LoVo (cell line): Measurements from ENCODE around the gene PHYKPL.

ENCODE experiments used
- DNase-seq: peaks from one replicate; pipeline ENCODE4 v3.0.0-alpha.2; 2016; ENCODE audit warnings: low spot score

Gene PHYKPL

DNA sequence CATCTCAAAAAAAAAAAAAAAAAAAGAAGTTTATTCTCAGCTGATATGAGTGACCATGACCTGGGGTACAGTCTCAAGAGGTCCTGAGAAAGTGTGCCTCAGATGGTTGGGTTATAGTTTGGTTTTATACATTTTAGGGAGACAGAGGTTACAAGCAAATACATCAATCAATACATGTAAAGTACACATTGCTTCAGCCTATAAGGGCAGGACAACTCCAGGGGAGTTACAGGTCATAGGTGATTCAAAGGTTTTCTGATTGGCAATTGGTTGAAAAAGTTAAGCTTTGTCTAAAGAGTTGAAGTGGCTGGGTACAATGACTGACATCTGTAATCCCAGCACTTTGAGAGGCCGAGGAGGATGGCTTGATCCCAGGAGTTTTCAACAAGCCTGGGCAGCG lies 43.2 kb downstream of the PHYKPL start:
- DNase-seq = no peak

GRCh38 chr5:178187014-178187413 lies 45.6 kb downstream of the PHYKPL start, which contains the start of gene GMCL2:
GMCL2 (minus strand) TSS chr5:178187371; CDS start chr5:178187299, 72 bp downstream.
- DNase-seq = no peak

DNA sequence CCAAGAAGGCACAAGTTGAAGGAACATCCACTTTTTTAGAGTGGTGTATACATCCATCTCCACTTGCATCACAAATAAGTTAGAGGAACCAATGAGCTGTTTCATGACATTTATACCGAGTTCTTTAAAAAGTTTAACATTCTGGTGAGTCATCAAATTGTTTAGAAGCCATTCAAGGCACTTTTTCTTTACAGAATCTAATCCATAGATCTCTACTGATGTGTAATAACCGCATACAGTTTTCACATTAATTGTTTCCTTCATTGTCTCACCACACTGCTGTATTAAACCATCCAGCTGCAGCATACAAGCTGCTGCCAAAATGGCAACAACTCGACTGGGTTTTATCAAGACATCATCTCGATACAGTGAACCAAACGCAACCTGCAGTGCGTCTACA lies 46.2 kb downstream of the PHYKPL start:
- no peak for DNase-seq

DNA sequence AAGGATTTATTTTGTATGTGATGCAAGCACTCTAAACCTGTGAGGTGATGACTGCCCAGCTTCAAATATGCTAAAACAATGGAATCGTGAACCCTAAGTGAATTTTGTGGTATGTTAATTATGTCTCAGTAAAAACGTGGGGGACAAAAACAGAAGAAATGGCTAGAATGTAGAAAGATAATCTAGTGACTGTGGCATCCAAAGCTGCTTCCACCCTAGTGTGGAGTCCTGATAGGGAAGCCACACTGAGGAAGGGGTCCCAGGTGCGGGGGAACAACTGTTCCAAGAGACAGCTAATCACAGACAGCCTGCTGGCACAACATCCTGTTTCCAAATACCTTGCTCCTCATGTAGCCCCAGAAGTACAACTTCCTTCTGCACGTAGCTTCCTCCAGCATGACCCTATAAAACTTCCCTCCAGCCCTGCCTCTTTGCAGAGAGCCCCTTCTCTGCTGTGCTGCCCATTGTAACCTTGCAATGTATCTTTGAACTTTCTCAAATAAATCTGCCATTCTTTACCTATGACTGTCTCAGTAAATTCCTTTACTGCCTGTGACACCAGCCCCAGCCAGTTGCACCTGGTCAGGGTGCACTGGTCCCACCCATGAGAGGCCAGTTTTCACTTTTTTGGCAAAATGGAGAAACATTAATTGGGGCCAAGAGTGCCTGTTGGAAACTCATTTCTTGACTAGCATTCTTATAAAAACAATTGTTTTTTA lies 50.3 kb downstream of the PHYKPL start:
- DNase-seq = no peak

DNA sequence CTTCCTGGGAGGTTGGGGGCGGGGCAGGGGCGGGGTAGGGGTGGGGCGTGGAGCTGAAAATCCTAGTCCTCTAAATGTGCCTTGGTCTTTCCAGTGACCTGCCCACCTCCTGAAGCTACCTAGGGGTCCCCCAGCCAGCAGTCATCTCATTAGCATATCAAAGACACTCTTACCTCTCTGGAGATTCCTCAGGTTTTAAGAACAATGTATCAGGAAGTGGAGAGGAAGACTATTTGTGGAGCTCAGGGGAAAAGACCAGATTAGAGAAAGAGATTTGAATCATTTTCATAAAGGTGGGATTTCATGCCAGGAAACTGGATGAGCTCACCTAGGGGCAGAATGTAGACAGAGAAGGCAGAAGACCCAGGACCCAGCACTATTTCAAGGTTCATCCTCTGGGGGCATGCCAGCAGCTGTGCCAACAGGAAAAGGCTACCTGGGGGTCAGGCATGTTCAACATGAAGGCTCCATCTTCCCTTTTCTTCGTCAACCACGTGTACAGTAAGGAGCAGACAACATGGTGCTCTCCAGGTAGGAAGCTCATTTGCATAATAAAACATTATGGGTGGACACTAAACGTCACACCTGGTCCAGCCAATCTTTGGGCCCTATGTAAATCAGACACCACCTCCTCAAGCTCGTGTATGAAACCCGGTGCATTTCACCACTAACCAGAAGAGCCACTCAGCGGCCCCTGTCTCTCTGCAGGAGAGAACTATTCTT lies 52.3 kb downstream of the PHYKPL start:
- no peak for DNase-seq

GRCh38 chr5:178177569-178177968 lies 55.0 kb downstream of the PHYKPL start:
- no peak for DNase-seq

- no peak for DNase-seq
Observed at GRCh38 chr5:178176791-178177190, 55.8 kb downstream of the PHYKPL start.

- no peak for DNase-seq
Observed at GRCh38 chr5:178174456-178174855, 58.1 kb downstream of the PHYKPL start.

DNA sequence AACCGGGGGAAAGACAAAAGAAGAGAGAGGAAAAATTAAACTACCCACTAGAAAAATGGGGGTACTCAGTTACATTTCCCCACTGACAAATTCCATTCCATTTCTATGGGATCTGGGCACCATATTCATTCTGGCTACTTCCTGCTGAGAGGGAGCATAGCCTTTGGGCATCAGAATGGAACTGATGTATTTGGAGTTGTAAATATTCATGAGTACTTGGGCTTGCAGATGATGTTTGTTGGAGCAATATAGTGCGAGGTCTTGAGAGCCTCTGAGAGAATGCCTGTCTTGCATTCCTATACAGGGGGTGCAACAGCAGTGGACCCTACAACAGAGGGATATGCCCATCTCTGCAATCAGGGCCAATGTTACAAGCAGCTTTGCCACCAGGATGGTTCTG lies 62.1 kb downstream of the PHYKPL start:
- DNase-seq = no peak

DNA sequence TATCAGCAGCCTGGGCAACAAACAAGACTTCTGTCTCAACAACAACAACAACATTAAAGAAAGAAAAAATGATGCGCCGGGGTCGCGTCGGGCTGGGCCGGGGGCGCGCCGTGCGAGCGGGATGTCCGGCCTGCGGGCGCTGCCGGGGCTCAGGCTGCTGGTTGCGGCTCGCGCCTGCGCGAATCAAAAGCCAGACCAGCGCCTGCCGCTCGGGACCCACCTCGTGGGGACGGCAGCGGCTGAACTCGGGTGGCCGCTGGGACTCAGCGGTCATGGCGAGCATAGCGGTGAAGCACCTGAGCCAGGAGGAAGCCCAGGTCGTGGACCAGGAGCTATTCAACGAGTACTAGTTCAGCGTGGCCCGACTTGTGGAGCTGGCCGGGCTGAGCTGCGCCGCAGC lies 67.0 kb downstream of the PHYKPL start:
- no peak for DNase-seq

GRCh38 chr5:178163772-178164735 lies 68.5 kb downstream of the PHYKPL start:
- DNase-seq = peak; percentile 86

DNA sequence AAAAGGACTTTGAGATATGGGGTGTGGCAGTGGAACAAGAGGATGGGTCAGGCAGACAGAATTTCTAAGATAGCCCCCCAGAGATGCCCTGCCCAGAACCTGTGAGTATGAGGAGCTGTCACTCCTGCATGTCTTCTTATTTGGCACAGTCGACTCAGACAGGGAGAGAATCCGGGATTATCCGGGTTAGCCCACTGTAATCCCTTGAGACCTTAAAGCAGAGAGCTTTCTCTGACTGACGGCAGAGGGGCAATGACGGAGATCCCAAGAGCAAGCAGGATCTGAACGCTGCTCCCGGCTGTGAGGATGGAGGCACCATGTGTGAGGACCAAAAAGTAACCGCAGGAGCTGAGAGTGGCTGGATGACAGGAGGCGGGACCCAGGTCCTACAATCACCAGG lies 70.1 kb downstream of the PHYKPL start:
- DNase-seq = no peak

GRCh38 chr5:178160176-178160575 lies 72.4 kb downstream of the PHYKPL start:
- DNase-seq = no peak
